ENCODE data around the gene PAXX.

DNA sequence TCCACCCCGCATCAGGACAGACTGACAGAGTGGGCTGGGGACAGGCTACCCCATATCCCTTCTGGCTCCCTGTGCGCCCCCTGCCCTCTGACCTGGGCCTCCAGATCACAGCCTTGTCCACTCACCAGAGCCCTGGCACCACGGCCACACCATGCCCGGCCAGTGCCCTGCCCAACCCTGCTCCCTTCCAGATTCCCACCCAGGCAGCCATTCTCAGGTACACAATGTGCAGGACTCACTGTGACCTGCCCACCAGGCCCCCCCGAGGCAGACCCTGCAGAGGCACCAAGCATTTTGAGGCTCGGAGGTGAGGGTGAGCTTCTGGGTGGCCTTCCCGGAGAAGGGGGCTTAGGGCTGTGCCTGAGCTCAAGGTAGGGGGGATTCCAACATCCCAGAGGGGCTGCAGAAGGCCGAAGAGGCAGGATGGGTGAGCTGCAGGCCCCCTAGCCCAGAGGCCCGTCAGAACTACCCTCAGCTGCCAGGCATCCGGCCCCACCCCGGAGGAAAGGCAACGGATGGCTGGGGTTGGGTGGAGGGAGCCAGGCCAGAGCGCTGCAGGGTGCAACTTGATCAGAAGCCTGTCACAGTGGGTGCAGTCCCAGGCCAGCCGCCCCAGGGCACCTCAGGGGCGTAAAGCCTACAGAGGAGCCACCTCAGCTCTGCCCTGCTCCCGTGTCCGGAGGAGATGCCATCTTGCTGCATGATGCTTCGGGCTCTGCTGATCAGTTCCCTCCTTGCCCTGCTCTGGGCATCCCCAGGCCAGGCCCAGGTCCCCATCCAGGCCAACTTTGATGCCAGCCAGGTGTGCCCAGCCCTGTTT lies 9.8 kb upstream of the PAXX start, which contains the start of gene LCNL1:
- TF ChIP-seq, protein P1, sequence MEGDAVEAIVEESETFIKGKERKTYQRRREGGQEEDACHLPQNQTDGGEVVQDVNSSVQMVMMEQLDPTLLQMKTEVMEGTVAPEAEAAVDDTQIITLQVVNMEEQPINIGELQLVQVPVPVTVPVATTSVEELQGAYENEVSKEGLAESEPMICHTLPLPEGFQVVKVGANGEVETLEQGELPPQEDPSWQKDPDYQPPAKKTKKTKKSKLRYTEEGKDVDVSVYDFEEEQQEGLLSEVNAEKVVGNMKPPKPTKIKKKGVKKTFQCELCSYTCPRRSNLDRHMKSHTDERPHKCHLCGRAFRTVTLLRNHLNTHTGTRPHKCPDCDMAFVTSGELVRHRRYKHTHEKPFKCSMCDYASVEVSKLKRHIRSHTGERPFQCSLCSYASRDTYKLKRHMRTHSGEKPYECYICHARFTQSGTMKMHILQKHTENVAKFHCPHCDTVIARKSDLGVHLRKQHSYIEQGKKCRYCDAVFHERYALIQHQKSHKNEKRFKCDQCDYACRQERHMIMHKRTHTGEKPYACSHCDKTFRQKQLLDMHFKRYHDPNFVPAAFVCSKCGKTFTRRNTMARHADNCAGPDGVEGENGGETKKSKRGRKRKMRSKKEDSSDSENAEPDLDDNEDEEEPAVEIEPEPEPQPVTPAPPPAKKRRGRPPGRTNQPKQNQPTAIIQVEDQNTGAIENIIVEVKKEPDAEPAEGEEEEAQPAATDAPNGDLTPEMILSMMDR (IDR thresholded peaks at IDR 0.05 in 2 of 3, conservative IDR thresholded peaks at IDR 0.05 in 1 of 3; ENCODE audit: borderline replicate concordance in 1 of 3, insufficient read depth in 1 of 3, low read depth in 2 of 3, low read length in 2 of 3): no peak
- TF ChIP-seq ELF1 (IDR thresholded peaks at IDR 0.05; ENCODE audit: borderline replicate concordance, low read depth): no peak
- no peak for TF ChIP-seq EZH2phosphoT487 (IDR thresholded peaks at IDR 0.05; ENCODE audit: borderline replicate concordance)
- no peak for TF ChIP-seq POLR2AphosphoS5 (IDR thresholded peaks at IDR 0.05; ENCODE audit: low read depth, low read length)
- TF ChIP-seq YY1 (IDR thresholded peaks at IDR 0.05; ENCODE audit: extremely low read depth, insufficient replicate concordance, low read depth, low read length): no peak
- TF ChIP-seq POLR2A (IDR thresholded peaks at IDR 0.05; ENCODE audit: borderline replicate concordance, extremely low read depth, insufficient read depth, insufficient read length): no peak
- no peak for TF ChIP-seq EZH2 (IDR thresholded peaks at IDR 0.05)
- TF ChIP-seq, protein P2, sequence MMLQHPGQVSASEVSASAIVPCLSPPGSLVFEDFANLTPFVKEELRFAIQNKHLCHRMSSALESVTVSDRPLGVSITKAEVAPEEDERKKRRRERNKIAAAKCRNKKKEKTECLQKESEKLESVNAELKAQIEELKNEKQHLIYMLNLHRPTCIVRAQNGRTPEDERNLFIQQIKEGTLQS (IDR thresholded peaks at IDR 0.05): no peak
- TF ChIP-seq SIN3A (IDR thresholded peaks at IDR 0.05; ENCODE audit: low read depth): no peak
- TF ChIP-seq CEBPB (IDR thresholded peaks at IDR 0.05; ENCODE audit: low read depth): no peak
- TF ChIP-seq CBX3 (IDR thresholded peaks at IDR 0.05; ENCODE audit: low read depth): no peak
- no peak for TF ChIP-seq ZNF274 (IDR thresholded peaks at IDR 0.05; ENCODE audit: low read depth, low read length)
- no peak for TF ChIP-seq SP1 (IDR thresholded peaks at IDR 0.05; ENCODE audit: low read depth)

Data from HCT116 (cell line).